ENCODE data around the gene SPACA6.

DNA sequence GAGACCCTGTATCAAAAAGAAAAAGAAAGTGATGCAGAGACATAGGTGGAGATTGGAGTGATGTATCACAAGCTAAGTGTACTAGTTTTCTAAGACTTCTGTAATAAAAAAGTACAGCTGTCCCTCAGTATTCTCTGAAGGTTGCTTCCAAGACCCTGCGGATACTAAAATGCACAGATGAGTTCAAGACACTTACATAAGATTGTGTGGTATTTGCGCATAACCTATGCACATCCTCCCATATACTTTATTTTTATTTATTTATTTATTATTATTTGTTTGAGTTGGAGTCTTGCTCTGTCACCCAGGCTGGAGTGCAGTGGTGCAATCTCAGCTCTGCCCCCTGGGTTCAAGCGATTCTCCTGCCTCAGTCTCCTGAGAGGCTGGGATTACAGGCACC is 44.3 kb downstream of the SPACA6 start:
- no peak for TF ChIP-seq NR2F6 (CRISPR knock-in tag; IDR thresholded peaks at IDR 0.05)
- TF ChIP-seq POLR2AphosphoS5 (IDR thresholded peaks at IDR 0.05; ENCODE audit: control insufficient read depth, insufficient read depth, low read depth, low read length), result no peak
- no peak for TF ChIP-seq SIRT6 (IDR thresholded peaks at IDR 0.05; ENCODE audit: low read depth, low read length)
- TF ChIP-seq POLR2AphosphoS2 (IDR thresholded peaks at IDR 0.05; ENCODE audit: low read length), result no peak
- TF ChIP-seq, protein P1, sequence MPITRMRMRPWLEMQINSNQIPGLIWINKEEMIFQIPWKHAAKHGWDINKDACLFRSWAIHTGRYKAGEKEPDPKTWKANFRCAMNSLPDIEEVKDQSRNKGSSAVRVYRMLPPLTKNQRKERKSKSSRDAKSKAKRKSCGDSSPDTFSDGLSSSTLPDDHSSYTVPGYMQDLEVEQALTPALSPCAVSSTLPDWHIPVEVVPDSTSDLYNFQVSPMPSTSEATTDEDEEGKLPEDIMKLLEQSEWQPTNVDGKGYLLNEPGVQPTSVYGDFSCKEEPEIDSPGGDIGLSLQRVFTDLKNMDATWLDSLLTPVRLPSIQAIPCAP (CRISPR knock-in tag; IDR thresholded peaks at IDR 0.05; ENCODE audit: borderline replicate concordance), result no peak
